Activated naive CD4-positive, alpha-beta T cell treated with anti-CD3 and anti-CD28 coated beads, Interleukin-2, amount 50 U/mL, for 24 hours (primary cell): Measurements from ENCODE around the gene TFAP2B.

Experiments
- H3K27ac Mint-ChIP-seq: one replicate; pipeline ENCODE4 v1.8.0; 2021; ENCODE audit warnings: mild to moderate bottlenecking, mixed read lengths
- H3K27me3 Mint-ChIP-seq: one replicate; pipeline ENCODE4 v1.8.0; 2021; ENCODE audit warnings: mixed read lengths
- H3K36me3 Mint-ChIP-seq: one replicate; pipeline ENCODE4 v1.8.0; 2021; ENCODE audit warnings: mixed read lengths
- H3K4me1 Mint-ChIP-seq: one replicate; pipeline ENCODE4 v1.8.0; 2021; ENCODE audit warnings: mixed read lengths
- H3K4me3 Mint-ChIP-seq: one replicate; pipeline ENCODE4 v1.8.0; 2021; ENCODE audit warnings: mild to moderate bottlenecking, mixed read lengths
- H3K9me3 Mint-ChIP-seq: one replicate; pipeline ENCODE4 v1.8.0; 2021; ENCODE audit warnings: mixed read lengths

TFAP2B gene

GRCh38 chr6:50851049-50851845 is 32.6 kb downstream of the TFAP2B start:
- H3K36me3 Mint-ChIP-seq: no peaks in the 10 kb centered on the region
- H3K9me3 Mint-ChIP-seq: peaks cover 5% of the 10 kb centered on the region
- no peak overlapping the region for H3K27ac Mint-ChIP-seq
- H3K27me3 Mint-ChIP-seq: peaks cover 48% of the 10 kb centered on the region
- H3K4me1 Mint-ChIP-seq: no peaks in the 10 kb centered on the region
- H3K4me3 Mint-ChIP-seq: no peak overlapping the region

DNA sequence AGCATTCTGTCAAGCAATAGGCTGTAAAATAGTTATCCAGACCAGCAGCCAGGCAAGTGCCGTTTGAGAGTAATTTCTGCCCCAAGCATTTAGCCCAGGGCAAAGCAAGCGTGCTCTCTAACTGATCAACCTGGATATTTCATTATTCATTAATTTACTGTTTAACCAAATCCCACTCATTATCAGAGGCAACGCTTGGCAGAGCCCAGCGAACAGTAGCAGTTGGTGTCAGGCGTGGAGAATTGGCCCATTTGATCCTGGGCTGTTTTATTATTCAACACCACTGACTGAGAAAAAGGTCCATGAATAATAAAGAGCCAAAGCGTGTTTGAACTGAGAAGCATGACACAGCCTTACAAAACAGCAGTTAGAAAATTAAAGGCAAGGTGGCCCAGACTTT is 35.3 kb downstream of the TFAP2B start:
- H3K9me3 Mint-ChIP-seq: no peaks in the 10 kb centered on the region
- no peaks in the 10 kb centered on the region for H3K4me1 Mint-ChIP-seq
- peaks cover 27% of the 10 kb centered on the region for H3K27me3 Mint-ChIP-seq
- no peaks in the 10 kb centered on the region for H3K36me3 Mint-ChIP-seq
- no peak overlapping the region for H3K27ac Mint-ChIP-seq
- no peak overlapping the region for H3K4me3 Mint-ChIP-seq

GRCh38 chr6:50861692-50862091 is 43.0 kb downstream of the TFAP2B start:
- no peaks in the 10 kb centered on the region for H3K9me3 Mint-ChIP-seq
- H3K4me1 Mint-ChIP-seq: no peaks in the 10 kb centered on the region
- H3K4me3 Mint-ChIP-seq: no peak overlapping the region

DNA sequence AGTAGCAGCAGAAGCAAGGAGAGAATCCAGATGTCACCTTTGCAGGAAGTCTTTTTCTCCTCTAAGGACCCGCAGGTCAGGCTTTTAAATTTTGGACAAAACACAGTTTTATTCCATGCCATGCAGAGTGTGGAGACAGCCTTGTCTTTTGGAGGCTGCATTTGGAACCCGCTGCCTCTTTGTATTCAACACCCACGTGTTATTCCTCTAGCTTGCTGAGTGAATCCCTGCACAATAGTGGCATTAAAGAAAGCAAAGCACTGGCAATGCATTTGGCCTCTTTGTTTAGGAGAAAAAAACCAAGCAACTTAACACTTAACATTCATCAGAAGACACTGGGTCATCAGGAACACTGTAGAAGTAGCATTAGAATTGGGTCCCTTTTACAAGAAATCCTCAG is 43.5 kb downstream of the TFAP2B start:
- H3K9me3 Mint-ChIP-seq: no peaks in the 10 kb centered on the region
- H3K36me3 Mint-ChIP-seq: no peaks in the 10 kb centered on the region
- H3K4me3 Mint-ChIP-seq: no peak overlapping the region
- H3K27me3 Mint-ChIP-seq: no peaks in the 10 kb centered on the region
- H3K4me1 Mint-ChIP-seq: no peaks in the 10 kb centered on the region
- no peak overlapping the region for H3K27ac Mint-ChIP-seq

More at GRCh38 chr6:50861692-50862091, 43.0 kb downstream of the TFAP2B start:
- Mint-ChIP-seq H3K36me3 (no peaks in the 10 kb centered on the region), H3K27me3 (no peaks in the 10 kb centered on the region), H3K27ac (no peak overlapping the region)

DNA sequence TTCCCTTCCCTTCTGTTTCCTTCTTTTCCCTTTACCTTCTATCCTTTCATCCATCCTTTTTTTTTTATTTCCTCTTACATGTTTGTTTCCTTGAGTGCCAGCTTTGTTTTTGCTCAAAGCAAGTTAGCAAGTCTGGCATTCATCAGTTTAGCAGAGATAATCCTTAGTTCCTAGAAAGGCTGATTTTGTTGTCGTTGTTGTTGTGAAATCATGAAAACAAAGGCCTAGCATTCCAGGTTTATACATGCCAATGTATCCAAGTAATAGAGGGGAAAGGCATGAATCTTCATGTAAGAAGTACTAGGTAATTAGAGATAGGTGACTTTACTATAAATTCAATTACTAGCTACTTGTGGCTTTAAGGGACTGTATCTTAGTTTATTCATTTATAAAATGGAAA is 45.9 kb downstream of the TFAP2B start:
- Mint-ChIP-seq H3K27ac (no peak overlapping the region), H3K36me3 (no peaks in the 10 kb centered on the region), H3K4me3 (no peak overlapping the region), H3K9me3 (no peaks in the 10 kb centered on the region), H3K27me3 (no peaks in the 10 kb centered on the region), H3K4me1 (no peaks in the 10 kb centered on the region)

- no peaks in the 10 kb centered on the region for H3K4me1 Mint-ChIP-seq
- H3K4me3 Mint-ChIP-seq: no peak overlapping the region
- no peaks in the 10 kb centered on the region for H3K9me3 Mint-ChIP-seq
- no peaks in the 10 kb centered on the region for H3K36me3 Mint-ChIP-seq
- no peaks in the 10 kb centered on the region for H3K27me3 Mint-ChIP-seq
- H3K27ac Mint-ChIP-seq: no peak overlapping the region
Observed at GRCh38 chr6:50868466-50868865, 49.8 kb downstream of the TFAP2B start.

- Mint-ChIP-seq H3K4me1 (no peaks in the 10 kb centered on the region), H3K4me3 (no peak overlapping the region), H3K9me3 (no peaks in the 10 kb centered on the region), H3K27me3 (no peaks in the 10 kb centered on the region), H3K27ac (no peak overlapping the region), H3K36me3 (no peaks in the 10 kb centered on the region)
Observed at GRCh38 chr6:50873167-50873566, 54.5 kb downstream of the TFAP2B start.

- Mint-ChIP-seq H3K27me3 (no peaks in the 10 kb centered on the region), H3K4me3 (no peak overlapping the region), H3K36me3 (no peaks in the 10 kb centered on the region), H3K27ac (no peak overlapping the region), H3K9me3 (no peaks in the 10 kb centered on the region), H3K4me1 (no peaks in the 10 kb centered on the region)
Observed at GRCh38 chr6:50884364-50884763, 65.7 kb downstream of the TFAP2B start.

- no peaks in the 10 kb centered on the region for H3K27me3 Mint-ChIP-seq
- no peaks in the 10 kb centered on the region for H3K36me3 Mint-ChIP-seq
- no peaks in the 10 kb centered on the region for H3K4me1 Mint-ChIP-seq
- H3K4me3 Mint-ChIP-seq: no peak overlapping the region
- no peak overlapping the region for H3K27ac Mint-ChIP-seq
- H3K9me3 Mint-ChIP-seq: no peaks in the 10 kb centered on the region
Observed at GRCh38 chr6:50887112-50887511, 68.4 kb downstream of the TFAP2B start.

GRCh38 chr6:50889497-50889896 is 70.8 kb downstream of the TFAP2B start:
- H3K36me3 Mint-ChIP-seq: no peaks in the 10 kb centered on the region
- no peaks in the 10 kb centered on the region for H3K4me1 Mint-ChIP-seq
- no peaks in the 10 kb centered on the region for H3K9me3 Mint-ChIP-seq
- no peaks in the 10 kb centered on the region for H3K27me3 Mint-ChIP-seq
- no peak overlapping the region for H3K27ac Mint-ChIP-seq
- no peak overlapping the region for H3K4me3 Mint-ChIP-seq

GRCh38 chr6:50889935-50890334 is 71.3 kb downstream of the TFAP2B start:
- H3K9me3 Mint-ChIP-seq: peaks cover 2% of the 10 kb centered on the region
- H3K27ac Mint-ChIP-seq: no peak overlapping the region
- H3K4me1 Mint-ChIP-seq: no peaks in the 10 kb centered on the region
- no peaks in the 10 kb centered on the region for H3K36me3 Mint-ChIP-seq
- no peak overlapping the region for H3K4me3 Mint-ChIP-seq
- no peaks in the 10 kb centered on the region for H3K27me3 Mint-ChIP-seq

- Mint-ChIP-seq H3K4me3 (no peak overlapping the region), H3K27ac (no peak overlapping the region), H3K27me3 (no peaks in the 10 kb centered on the region), H3K36me3 (no peaks in the 10 kb centered on the region), H3K4me1 (no peaks in the 10 kb centered on the region), H3K9me3 (peaks cover 5% of the 10 kb centered on the region)
Observed at GRCh38 chr6:50890579-50890978, 71.9 kb downstream of the TFAP2B start.

DNA sequence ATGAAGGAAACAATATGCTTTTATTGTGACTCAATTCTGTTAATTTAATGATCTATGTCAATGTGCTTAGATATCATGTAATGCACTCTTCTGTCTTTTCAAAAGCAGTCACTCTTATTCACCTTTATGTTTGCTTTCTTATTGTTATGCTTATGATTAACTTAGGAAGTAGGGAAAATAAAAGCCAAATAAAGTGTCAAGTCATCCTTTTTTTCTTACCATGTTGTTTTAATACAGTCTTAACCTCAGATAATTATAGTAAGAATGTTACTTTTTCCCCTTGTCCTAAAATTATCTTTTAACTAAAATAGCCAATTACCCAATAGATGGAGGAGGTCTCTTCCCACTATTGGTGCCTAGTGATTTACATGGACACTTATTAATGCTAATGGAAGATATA is 72.6 kb downstream of the TFAP2B start:
- Mint-ChIP-seq H3K4me1 (no peaks in the 10 kb centered on the region), H3K36me3 (no peaks in the 10 kb centered on the region), H3K4me3 (no peak overlapping the region), H3K27ac (no peak overlapping the region), H3K27me3 (no peaks in the 10 kb centered on the region), H3K9me3 (peaks cover 5% of the 10 kb centered on the region)
